ENCODE measurements around the gene SORCS3. TPM values are rescaled to one million over a fixed set of nuclear protein-coding genes. Genes with fewer than 3 reads are reported as not detected.

The SORCS3 gene
- polyA plus RNA-seq, 1 donor (not counting 4 experiments of a cell fraction or from before 2014, with no cell fraction given) = not detected

DNA sequence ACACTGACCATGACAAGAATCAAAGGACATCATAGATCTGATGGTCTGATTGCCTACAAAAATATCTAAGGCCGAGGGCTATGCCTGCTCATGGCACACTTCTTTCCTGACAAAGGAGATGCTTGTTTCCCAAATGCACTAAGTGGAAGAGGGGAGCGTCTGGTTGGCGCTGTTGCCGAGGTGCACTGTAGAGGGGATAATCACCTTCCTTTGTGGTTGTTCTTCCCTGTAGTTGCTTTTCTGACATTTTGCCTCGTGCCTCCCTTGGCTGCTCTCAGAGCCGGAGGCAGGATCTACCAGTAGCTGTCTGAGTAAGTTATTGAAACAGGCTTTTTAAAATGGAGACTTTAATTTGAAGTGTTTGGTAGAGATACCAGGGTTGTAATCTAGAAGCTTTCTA, 352.0 kb downstream of the SORCS3 start:
- H3K9me3 ChIP-seq (ENCODE audit: control insufficient read depth, low read depth, low read length) = no peaks in the 10 kb centered on the region
- H3K4me1 ChIP-seq (ENCODE audit: control insufficient read depth, extremely low read depth, insufficient read depth, low read length) = no peaks in the 10 kb centered on the region
- FAIRE-seq = no peak

DNA sequence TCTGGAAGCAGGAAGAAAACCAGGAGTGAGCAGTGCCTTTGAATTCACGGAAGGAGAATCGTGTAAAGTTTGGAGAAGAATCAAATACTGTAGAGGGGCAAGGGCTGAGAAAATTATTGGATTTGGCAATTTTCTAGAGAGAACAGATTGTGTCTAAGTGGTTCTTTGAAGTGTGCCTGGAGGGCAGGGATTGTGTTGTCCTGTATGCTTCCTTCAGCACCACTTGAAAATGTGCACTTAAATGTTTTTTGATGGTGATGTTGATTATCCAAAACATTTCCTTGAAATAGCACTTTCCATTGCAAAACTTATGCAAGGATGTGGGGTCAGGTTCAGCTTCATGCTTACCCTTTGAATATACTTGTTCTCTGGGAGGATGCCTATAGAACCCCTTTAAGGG, 360.2 kb downstream of the SORCS3 start:
- TF ChIP-seq, protein P1, sequence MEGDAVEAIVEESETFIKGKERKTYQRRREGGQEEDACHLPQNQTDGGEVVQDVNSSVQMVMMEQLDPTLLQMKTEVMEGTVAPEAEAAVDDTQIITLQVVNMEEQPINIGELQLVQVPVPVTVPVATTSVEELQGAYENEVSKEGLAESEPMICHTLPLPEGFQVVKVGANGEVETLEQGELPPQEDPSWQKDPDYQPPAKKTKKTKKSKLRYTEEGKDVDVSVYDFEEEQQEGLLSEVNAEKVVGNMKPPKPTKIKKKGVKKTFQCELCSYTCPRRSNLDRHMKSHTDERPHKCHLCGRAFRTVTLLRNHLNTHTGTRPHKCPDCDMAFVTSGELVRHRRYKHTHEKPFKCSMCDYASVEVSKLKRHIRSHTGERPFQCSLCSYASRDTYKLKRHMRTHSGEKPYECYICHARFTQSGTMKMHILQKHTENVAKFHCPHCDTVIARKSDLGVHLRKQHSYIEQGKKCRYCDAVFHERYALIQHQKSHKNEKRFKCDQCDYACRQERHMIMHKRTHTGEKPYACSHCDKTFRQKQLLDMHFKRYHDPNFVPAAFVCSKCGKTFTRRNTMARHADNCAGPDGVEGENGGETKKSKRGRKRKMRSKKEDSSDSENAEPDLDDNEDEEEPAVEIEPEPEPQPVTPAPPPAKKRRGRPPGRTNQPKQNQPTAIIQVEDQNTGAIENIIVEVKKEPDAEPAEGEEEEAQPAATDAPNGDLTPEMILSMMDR (optimal IDR thresholded peaks at IDR 0.05 in 1 of 3, IDR thresholded peaks at IDR 0.05 in 1 of 3, conservative IDR thresholded peaks at IDR 0.05 in 1 of 3; ENCODE audit: extremely low read depth in 1 of 3, insufficient read depth in 2 of 3, low read length in 3 of 3) = no peak
- TF ChIP-seq EZH2 (IDR thresholded peaks at IDR 0.05; ENCODE audit: low read length) = no peak
- Histone ChIP-seq H3K9ac (ENCODE audit: control insufficient read depth, extremely low read depth, insufficient read depth, low read length) (no peak overlapping the region), H3K79me2 (ENCODE audit: control insufficient read depth, insufficient read depth, low read length) (no peaks in the 10 kb centered on the region), H3K4me3 (ENCODE audit: control insufficient read depth in 2 of 3, extremely low read depth in 1 of 3, insufficient read depth in 2 of 3, low read depth in 1 of 3, low read length in 3 of 3) (no peak overlapping the region), H3K27me3 (ENCODE audit: control insufficient read depth, extremely low read depth, insufficient read depth, low read length) (no peaks in the 10 kb centered on the region), H3K27ac (ENCODE audit: control insufficient read depth, insufficient read depth, low read length) (no peak overlapping the region), H3K36me3 (ENCODE audit: control insufficient read depth in 2 of 2, extremely low read depth in 1 of 2, insufficient read depth in 2 of 2, low read length in 2 of 2) (no peaks in the 10 kb centered on the region), H3K4me2 (ENCODE audit: control insufficient read depth, extremely low read depth, insufficient read depth, low read depth, low read length) (no peak overlapping the region), H3K9me3 (ENCODE audit: control insufficient read depth, low read depth, low read length) (no peaks in the 10 kb centered on the region), H4K20me1 (ENCODE audit: control insufficient read depth, extremely low read depth, insufficient read depth, low read length) (no peaks in the 10 kb centered on the region), H3K4me1 (ENCODE audit: control insufficient read depth, extremely low read depth, insufficient read depth, low read length) (no peaks in the 10 kb centered on the region), H3K9me1 (ENCODE audit: control insufficient read depth, extremely low read depth, insufficient read depth, low read length) (no peaks in the 10 kb centered on the region), H2AFZ (ENCODE audit: control insufficient read depth, low read length) (no peak overlapping the region)
- FAIRE-seq = no peak
- dilution Hi-C loops (cut with MboI; ENCODE audit: extremely low pct_ligation_motif_present, low sequenced_read_pairs) = no loop called here
- no peak for DNase-seq (ENCODE audit: low read depth, low spot score)

More for the DNA sequence above, 352.0 kb downstream of the SORCS3 start:
- H3K27me3 ChIP-seq (ENCODE audit: control insufficient read depth, extremely low read depth, insufficient read depth, low read length) = no peaks in the 10 kb centered on the region
- H3K36me3 ChIP-seq (ENCODE audit: control insufficient read depth in 2 of 2, extremely low read depth in 1 of 2, insufficient read depth in 2 of 2, low read length in 2 of 2) = no peaks in the 10 kb centered on the region
- H3K9me1 ChIP-seq (ENCODE audit: control insufficient read depth, extremely low read depth, insufficient read depth, low read length) = no peaks in the 10 kb centered on the region
- TF ChIP-seq, protein P1 (optimal IDR thresholded peaks at IDR 0.05 in 1 of 3, IDR thresholded peaks at IDR 0.05 in 1 of 3, conservative IDR thresholded peaks at IDR 0.05 in 1 of 3; ENCODE audit: extremely low read depth in 1 of 3, insufficient read depth in 2 of 3, low read length in 3 of 3) = no peak
- no peak for TF ChIP-seq EZH2 (IDR thresholded peaks at IDR 0.05; ENCODE audit: low read length)
- no peak for DNase-seq (ENCODE audit: low read depth, low spot score)
- no peaks in the 10 kb centered on the region for H4K20me1 ChIP-seq (ENCODE audit: control insufficient read depth, extremely low read depth, insufficient read depth, low read length)
- H3K4me2 ChIP-seq (ENCODE audit: control insufficient read depth, extremely low read depth, insufficient read depth, low read depth, low read length) = no peak overlapping the region
- H3K79me2 ChIP-seq (ENCODE audit: control insufficient read depth, insufficient read depth, low read length) = no peaks in the 10 kb centered on the region
- H3K27ac ChIP-seq (ENCODE audit: control insufficient read depth, insufficient read depth, low read length) = no peak overlapping the region
- dilution Hi-C loops (cut with MboI; ENCODE audit: extremely low pct_ligation_motif_present, low sequenced_read_pairs) = no loop called here
- no peak overlapping the region for H2AFZ ChIP-seq (ENCODE audit: control insufficient read depth, low read length)
- H3K9ac ChIP-seq (ENCODE audit: control insufficient read depth, extremely low read depth, insufficient read depth, low read length) = no peak overlapping the region
- H3K4me3 ChIP-seq (ENCODE audit: control insufficient read depth in 2 of 3, extremely low read depth in 1 of 3, insufficient read depth in 2 of 3, low read depth in 1 of 3, low read length in 3 of 3) = no peak overlapping the region
